Uterus (tissue), 4 donors: ENCODE results near the gene PTGER1. TPM values are rescaled to one million over a fixed set of nuclear protein-coding genes. Genes with fewer than 3 reads are reported as not detected.

Source experiments
- DNase-seq, 2 donors: peaks; one replicate each; pipeline ENCODE4 v3.0.0-alpha.2; 2019 to 2020
- H3K27ac ChIP-seq, 2 donors: fragments of 200-600 bp; sonication (generic); 1 replicate in 1 of 2; 2 replicates in 1 of 2; pipeline ENCODE4 v1.5.1; 2016 to 2018
- H3K27me3 ChIP-seq, 2 donors: fragments of 200-600 bp; sonication (generic); one replicate each; pipeline ENCODE4 v1.5.1; 2018 to 2019; ENCODE audit warnings: control low read depth in 1 of 2
- H3K36me3 ChIP-seq, 2 donors: fragments of 200-600 bp; sonication (generic); one replicate each; pipeline ENCODE4 v1.5.1; 2019; ENCODE audit warnings: control low read depth in 1 of 2
- H3K4me1 ChIP-seq, 2 donors: fragments of 200-600 bp; sonication (generic); one replicate each; pipeline ENCODE4 v1.5.1; 2018 to 2019; ENCODE audit warnings: control low read depth in 1 of 2
- H3K4me3 ChIP-seq, 2 donors: fragments of 200-600 bp; sonication (generic); 1 replicate in 1 of 2; 2 replicates in 1 of 2; pipeline ENCODE4 v1.5.1; 2018 to 2019; ENCODE audit warnings: mild to moderate bottlenecking in 1 of 2
- H3K9me3 ChIP-seq, 2 donors: fragments of 200-600 bp; sonication (generic); one replicate each; pipeline ENCODE4 v1.5.1; 2019; ENCODE audit warnings: control low read depth in 1 of 2
- POLR2A ChIP-seq, 2 donors: fragments of 450-650 bp; IDR thresholded peaks; one replicate each; pipeline ENCODE4 v1.6.1; 2016; ENCODE audit warnings: antibody characterized with exemption in 2 of 2, mild to moderate bottlenecking in 1 of 2, moderate library complexity in 1 of 2
- intact Hi-C: fragments of 100-400 bp; cut with DNase I; formaldehyde crosslinking; loops from one replicate; pipeline ENCODE4 v1.15.1; 2023; ENCODE audit warnings: low total_unique reads
- total RNA-seq, 4 donors: library from RNA; depleted of rRNA in 3 of 4; stranded (reverse); fragments of >200 nt in 3 of 4; gene quantifications; one replicate each; pipeline versions ENCODE4 v1.1.0 to v1.2.4, GENCODE V29; 2014 to 2023
- TF ChIP-seq, protein P1 (sequence below), 4 experiments: fragments of 200-600 bp in 2 of 4; fragments of 450-650 bp in 2 of 4; sonication (generic) in 2 of 4; IDR thresholded peaks; one replicate each; pipeline ENCODE4 v1.5.1; 2016 to 2019; ENCODE audit warnings: antibody characterized with exemption in 4 of 4, mild to moderate bottlenecking in 2 of 4, moderate library complexity in 1 of 4
- donor health status: DM: yes; HTN: yes; CAD: no.

Gene PTGER1
- total RNA-seq, 4 donors from 2014 or later: 0.30 to 1.2 TPM; not detected in 2

DNA sequence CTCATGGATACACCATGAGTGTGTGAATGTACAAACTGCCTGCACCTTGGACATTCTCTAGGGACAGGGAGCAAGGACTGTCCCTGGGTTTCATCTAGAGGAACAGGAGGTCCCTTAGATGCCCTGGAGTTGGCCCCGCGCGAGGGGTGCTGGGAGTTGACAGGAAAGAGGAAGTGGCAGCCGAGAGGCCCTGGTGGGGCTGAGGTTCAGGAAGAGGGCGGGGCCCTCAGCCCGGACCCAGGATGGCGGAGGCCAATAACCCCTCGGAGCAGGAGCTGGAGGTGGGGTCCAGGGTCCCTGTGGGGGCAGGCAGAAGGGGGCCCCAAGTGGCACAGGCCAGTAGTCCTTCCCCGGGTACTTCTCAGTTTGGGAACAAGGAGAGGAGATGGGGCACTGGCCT, 35.1 kb downstream of the PTGER1 start:
- Histone ChIP-seq H3K4me3 (no peak overlapping the region), H3K9me3 (no peaks in the 10 kb centered on the region), H3K4me1 (peaks cover 0 to 11% of the 10 kb centered on the region in 2 donors), H3K27me3 (no peaks in the 10 kb centered on the region), H3K27ac (no peak overlapping the region), H3K36me3 (no peaks in the 10 kb centered on the region)
- no peak for TF ChIP-seq POLR2A (IDR thresholded peaks at IDR 0.05)
- intact Hi-C loops: no loop called here
- peak in 1 of 2 donors; percentile 31 for DNase-seq

- TF ChIP-seq, protein P1, sequence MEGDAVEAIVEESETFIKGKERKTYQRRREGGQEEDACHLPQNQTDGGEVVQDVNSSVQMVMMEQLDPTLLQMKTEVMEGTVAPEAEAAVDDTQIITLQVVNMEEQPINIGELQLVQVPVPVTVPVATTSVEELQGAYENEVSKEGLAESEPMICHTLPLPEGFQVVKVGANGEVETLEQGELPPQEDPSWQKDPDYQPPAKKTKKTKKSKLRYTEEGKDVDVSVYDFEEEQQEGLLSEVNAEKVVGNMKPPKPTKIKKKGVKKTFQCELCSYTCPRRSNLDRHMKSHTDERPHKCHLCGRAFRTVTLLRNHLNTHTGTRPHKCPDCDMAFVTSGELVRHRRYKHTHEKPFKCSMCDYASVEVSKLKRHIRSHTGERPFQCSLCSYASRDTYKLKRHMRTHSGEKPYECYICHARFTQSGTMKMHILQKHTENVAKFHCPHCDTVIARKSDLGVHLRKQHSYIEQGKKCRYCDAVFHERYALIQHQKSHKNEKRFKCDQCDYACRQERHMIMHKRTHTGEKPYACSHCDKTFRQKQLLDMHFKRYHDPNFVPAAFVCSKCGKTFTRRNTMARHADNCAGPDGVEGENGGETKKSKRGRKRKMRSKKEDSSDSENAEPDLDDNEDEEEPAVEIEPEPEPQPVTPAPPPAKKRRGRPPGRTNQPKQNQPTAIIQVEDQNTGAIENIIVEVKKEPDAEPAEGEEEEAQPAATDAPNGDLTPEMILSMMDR (IDR thresholded peaks at IDR 0.05): no peak
- no peak for TF ChIP-seq POLR2A (IDR thresholded peaks at IDR 0.05)
- no peak overlapping the region for H3K27ac ChIP-seq
- peaks cover 0 to 16% of the 10 kb centered on the region in 2 donors for H3K4me1 ChIP-seq
- H3K9me3 ChIP-seq: no peaks in the 10 kb centered on the region
- H3K27me3 ChIP-seq: no peaks in the 10 kb centered on the region
- DNase-seq: no peak
- H3K4me3 ChIP-seq: no peak overlapping the region
- H3K36me3 ChIP-seq: no peaks in the 10 kb centered on the region
- intact Hi-C loops: no loop called here
Observed at GRCh38 chr19:14439014-14439413, 36.1 kb downstream of the PTGER1 start.

- Histone ChIP-seq H3K4me1 (peaks cover 0 to 16% of the 10 kb centered on the region in 2 donors), H3K36me3 (no peaks in the 10 kb centered on the region), H3K27me3 (no peaks in the 10 kb centered on the region), H3K9me3 (no peaks in the 10 kb centered on the region), H3K27ac (no peak overlapping the region), H3K4me3 (no peak overlapping the region)
- intact Hi-C loops: no loop called here
- no peak for DNase-seq
- TF ChIP-seq, protein P1 (IDR thresholded peaks at IDR 0.05): no peak
- no peak for TF ChIP-seq POLR2A (IDR thresholded peaks at IDR 0.05)
Observed at GRCh38 chr19:14437578-14438140, 37.5 kb downstream of the PTGER1 start.

DNA sequence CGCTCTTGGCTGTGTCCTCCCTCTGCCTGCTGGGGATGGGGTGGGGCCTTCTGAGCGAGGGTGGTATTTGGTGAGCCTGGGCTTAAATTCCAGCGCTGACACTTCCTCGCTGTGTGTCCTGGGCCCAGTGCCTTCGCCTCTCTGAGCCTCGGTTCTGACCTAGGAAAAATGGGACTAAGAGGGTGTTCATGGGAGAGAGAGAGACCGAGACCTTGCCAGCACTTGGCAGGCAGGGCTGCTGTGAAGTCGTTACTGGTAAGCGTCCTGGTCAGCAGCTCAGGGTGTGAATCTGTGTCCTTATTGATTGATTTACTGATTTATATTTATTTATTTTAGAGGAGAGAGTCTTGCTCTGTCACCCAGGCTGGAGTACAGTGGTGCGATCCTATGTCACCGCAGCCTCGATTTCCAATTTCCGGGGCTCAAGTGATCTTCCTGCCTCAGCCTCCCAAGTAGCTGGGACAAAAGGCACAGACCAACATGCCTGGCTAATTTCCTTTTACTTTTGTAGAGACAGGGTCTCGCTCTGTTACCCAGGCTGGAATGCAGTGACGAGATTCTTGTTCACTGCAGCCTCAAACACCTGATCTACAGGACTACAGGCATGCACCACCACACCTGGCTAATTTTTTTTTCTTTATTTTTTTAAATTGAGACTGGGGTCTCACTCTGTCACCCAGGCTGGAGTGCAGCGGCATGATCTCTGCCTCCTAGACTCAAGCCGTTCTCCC, 39.7 kb downstream of the PTGER1 start:
- peak overlapping the region; percentile 92 to 97 for H3K27ac ChIP-seq
- intact Hi-C loops: no loop called here
- DNase-seq: no peak
- TF ChIP-seq, protein P1 (IDR thresholded peaks at IDR 0.05): no peak
- TF ChIP-seq POLR2A (IDR thresholded peaks at IDR 0.05): no peak
- peaks cover 0 to 16% of the 10 kb centered on the region in 2 donors for H3K4me1 ChIP-seq
- H3K9me3 ChIP-seq: no peaks in the 10 kb centered on the region
- H3K36me3 ChIP-seq: no peaks in the 10 kb centered on the region
- H3K4me3 ChIP-seq: no peak overlapping the region
- no peaks in the 10 kb centered on the region for H3K27me3 ChIP-seq

DNA sequence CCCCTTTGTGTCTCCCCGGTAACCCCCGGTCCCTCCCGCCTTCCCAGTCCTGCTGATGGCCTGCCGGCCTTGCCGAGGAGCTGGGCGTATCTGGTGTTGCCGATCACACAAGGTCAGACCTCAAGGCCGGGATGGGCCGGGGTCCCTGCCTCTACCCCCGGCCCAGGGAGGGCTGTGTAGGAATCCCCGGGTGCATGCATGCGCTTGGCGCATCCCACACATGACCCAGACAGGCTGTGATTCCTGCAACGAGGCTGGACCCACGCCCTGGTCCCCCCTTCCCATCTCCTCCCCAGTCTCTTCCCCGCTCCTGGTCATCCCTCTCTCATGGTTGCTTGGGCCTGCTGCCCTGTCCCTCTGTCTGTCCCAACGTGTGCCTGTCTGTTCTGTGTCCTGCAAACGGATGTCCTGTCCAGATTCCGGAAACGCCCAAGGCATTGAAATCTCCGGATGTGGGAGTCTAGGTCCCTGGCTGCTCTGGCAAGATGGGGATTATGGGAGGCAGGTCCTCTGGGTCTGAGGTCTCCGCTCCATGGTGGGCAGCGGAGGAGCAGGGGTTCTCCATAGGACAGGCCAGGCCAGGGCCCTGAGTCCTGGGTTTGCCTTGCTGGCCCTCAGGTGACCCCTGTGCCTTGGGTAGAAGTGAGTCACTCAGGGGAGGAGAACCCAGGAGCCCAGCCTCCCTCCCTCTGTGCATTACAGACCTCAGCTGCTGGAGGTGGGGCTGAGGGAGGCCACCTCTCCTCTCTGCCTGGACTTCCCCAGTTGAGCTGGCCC, 40.4 kb downstream of the PTGER1 start:
- peak overlapping the region; percentile 92 to 97 for H3K27ac ChIP-seq
- H3K27me3 ChIP-seq: no peaks in the 10 kb centered on the region
- H3K4me3 ChIP-seq: peak overlapping the region; percentile 79 to 96
- peaks cover 0 to 16% of the 10 kb centered on the region in 2 donors for H3K4me1 ChIP-seq
- intact Hi-C loops: no loop called here
- peak; percentile 72 to 77 for DNase-seq
- peak in 1 of 2 donors; percentile 24 for TF ChIP-seq POLR2A (IDR thresholded peaks at IDR 0.05)
- TF ChIP-seq, protein P1 (IDR thresholded peaks at IDR 0.05): peak in 1 of 4 experiments; percentile 3
- no peaks in the 10 kb centered on the region for H3K9me3 ChIP-seq
- H3K36me3 ChIP-seq: no peaks in the 10 kb centered on the region
